Nephron (organoid): ENCODE results near the gene CBLIF.

Source experiments
- H3K27ac Mint-ChIP-seq, 3 experiments: 2 replicates each; pipeline ENCODE4 v1.8.0; 2020; ENCODE audit warnings: mixed read lengths in 3 of 3, mild to moderate bottlenecking in 2 of 3, moderate library complexity in 1 of 3
- H3K27me3 Mint-ChIP-seq: 2 replicates; pipeline ENCODE4 v1.8.0; 2021; ENCODE audit warnings: low read depth, mild to moderate bottlenecking, moderate library complexity, mixed read lengths
- H3K36me3 Mint-ChIP-seq: 2 replicates; pipeline ENCODE4 v1.8.0; 2020; ENCODE audit warnings: low read depth, mixed read lengths
- H3K4me1 Mint-ChIP-seq: 2 replicates; pipeline ENCODE4 v1.8.0; 2020; ENCODE audit warnings: mixed read lengths
- H3K4me3 Mint-ChIP-seq, 3 experiments: 2 replicates each; pipeline ENCODE4 v1.8.0; 2020; ENCODE audit warnings: mild to moderate bottlenecking in 3 of 3, mixed read lengths in 3 of 3, moderate library complexity in 2 of 3
- H3K9me3 Mint-ChIP-seq: 2 replicates; pipeline ENCODE4 v1.8.0; 2020; ENCODE audit warnings: mixed read lengths
- TF ChIP-seq, protein P1 (sequence below), 3 experiments: fragments of 200-600 bp; sonication (generic); IDR thresholded peaks; one replicate each; pipeline ENCODE4 v1.5.0; 2021; ENCODE audit warnings: antibody characterized with exemption in 3 of 3; ENCODE audit not compliant: unreplicated experiment in 3 of 3

Gene CBLIF

DNA sequence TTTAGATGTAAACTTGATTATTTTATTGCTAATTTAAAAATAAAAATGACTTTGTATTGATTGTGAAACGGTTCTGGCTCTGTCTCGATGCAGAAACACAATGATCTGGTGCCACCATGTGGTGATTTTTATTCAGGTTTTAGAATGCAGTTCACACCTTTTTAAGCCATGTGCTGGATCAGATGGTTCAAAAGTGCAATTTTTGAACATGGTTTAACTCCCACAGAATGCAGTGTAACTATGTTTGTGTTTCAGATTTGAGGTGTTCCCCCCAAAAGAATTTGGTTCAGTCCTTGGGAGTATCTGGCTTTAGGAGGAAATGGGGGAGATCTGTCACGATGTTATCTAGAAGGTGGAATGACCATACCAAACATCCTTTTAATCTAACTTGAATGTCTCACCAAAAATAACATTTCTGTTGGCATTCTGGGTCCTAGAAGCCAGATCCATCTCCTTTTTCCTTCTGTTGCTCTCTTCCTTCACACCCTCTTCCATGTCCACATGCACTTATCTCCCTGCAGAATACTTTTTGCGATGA, 42.6 kb downstream of the CBLIF start:
- Mint-ChIP-seq H3K36me3 (peaks cover 23% of the 10 kb centered on the region), H3K27ac (no peak overlapping the region), H3K9me3 (no peaks in the 10 kb centered on the region), H3K4me3 (no peak overlapping the region), H3K27me3 (no peaks in the 10 kb centered on the region), H3K4me1 (no peaks in the 10 kb centered on the region)
- TF ChIP-seq, protein P1, sequence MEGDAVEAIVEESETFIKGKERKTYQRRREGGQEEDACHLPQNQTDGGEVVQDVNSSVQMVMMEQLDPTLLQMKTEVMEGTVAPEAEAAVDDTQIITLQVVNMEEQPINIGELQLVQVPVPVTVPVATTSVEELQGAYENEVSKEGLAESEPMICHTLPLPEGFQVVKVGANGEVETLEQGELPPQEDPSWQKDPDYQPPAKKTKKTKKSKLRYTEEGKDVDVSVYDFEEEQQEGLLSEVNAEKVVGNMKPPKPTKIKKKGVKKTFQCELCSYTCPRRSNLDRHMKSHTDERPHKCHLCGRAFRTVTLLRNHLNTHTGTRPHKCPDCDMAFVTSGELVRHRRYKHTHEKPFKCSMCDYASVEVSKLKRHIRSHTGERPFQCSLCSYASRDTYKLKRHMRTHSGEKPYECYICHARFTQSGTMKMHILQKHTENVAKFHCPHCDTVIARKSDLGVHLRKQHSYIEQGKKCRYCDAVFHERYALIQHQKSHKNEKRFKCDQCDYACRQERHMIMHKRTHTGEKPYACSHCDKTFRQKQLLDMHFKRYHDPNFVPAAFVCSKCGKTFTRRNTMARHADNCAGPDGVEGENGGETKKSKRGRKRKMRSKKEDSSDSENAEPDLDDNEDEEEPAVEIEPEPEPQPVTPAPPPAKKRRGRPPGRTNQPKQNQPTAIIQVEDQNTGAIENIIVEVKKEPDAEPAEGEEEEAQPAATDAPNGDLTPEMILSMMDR (IDR thresholded peaks at IDR 0.05; ENCODE audit: unreplicated experiment in 3 of 3) = peak; percentile 63 to 69 (median 66)

DNA sequence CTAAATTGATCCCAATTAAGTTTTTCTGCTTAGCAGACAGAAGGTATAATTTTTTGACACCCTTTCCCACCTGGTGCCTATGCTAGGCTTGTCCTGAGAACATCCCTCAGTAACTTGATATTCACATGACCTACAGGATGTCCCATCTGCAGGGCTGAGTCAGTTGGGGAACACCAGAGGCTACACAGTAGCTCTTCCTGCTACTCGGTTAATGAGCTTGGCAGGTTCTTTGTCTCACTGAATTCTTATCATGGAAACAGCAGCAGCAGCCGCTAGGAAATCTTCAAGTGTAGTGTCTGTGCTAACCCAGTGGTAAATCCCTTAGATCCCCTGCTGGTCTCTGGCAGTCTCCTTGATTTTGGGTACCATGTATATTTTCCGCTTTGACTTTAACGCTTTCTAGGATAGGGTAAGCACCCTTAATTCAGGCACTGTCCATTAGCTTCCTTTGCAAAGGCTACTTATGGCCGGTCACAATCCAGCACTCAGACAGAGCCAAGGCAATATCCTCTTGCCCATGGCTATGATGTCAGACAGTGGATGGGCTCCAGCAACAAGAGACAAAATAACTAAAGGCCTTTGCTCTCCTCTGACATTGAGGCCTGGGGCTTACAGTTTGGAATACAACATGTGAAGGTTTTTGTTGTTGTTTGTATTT, 43.2 kb downstream of the CBLIF start:
- TF ChIP-seq, protein P1 (IDR thresholded peaks at IDR 0.05; ENCODE audit: unreplicated experiment in 3 of 3) = no peak
- H3K27me3 Mint-ChIP-seq = no peaks in the 10 kb centered on the region
- H3K4me3 Mint-ChIP-seq = no peak overlapping the region
- H3K27ac Mint-ChIP-seq = peak overlapping the region in 1 of 3 experiments; percentile 68
- no peaks in the 10 kb centered on the region for H3K9me3 Mint-ChIP-seq
- peaks cover 19% of the 10 kb centered on the region for H3K36me3 Mint-ChIP-seq
- no peaks in the 10 kb centered on the region for H3K4me1 Mint-ChIP-seq

DNA sequence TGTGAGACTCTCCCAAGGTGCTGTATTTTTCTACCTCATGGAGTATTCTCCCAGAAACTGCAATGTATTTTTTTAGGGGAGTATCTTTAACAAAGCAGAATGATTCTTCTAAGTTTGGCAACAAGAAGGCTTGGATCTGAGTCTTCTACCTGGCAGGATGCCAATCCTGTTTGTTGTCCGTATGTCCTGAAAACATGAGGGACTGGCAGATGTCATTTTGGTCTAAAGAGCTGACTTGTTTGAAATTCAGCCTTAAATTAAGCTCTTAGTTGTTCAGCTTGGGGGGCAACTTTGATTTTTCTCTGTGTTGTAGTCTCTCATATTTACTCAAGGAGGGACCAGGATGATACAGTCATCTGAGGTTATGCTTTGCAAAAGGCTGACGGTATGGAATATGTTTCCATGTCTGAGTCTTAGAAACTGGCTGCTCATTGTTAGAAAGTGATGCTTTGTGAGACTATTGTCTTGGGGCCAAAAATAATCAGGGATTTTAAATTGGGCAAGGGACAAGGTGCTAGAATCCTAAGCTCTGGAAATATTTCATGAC, 44.1 kb downstream of the CBLIF start:
- TF ChIP-seq, protein P1 (IDR thresholded peaks at IDR 0.05; ENCODE audit: unreplicated experiment in 3 of 3) = no peak

DNA sequence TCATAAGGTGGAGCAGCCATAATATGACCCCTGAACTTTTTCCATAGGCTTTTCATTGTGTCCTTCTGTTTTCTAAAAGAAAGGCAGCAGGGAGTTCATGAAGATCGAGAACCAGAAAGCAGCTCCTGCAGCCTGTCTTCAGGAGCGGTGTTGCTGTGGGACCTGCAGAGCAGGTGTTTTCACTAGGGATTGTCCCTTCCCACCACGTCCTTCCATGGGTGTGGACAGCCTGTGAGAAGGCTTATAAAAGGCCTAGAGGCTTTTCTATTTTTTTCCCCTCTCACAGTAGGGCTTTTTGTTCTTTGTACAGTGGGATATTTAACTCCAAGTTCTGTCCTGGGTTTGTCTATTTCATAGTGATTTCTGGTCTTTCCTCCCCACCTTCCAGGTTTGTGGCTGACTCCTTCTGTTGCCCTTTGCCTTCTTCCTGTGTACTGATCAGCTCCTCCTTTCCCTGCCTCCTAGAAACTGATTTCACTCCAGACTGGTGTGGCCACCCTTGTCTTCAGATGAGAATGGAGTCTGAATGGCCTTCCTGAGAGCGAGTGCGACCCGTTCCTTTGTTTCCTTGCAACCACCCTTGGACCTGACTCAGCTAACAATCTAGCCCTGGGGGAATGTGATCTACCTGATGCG, 44.8 kb downstream of the CBLIF start:
- no peaks in the 10 kb centered on the region for H3K4me1 Mint-ChIP-seq
- peaks cover 8% of the 10 kb centered on the region for H3K36me3 Mint-ChIP-seq
- no peaks in the 10 kb centered on the region for H3K9me3 Mint-ChIP-seq
- H3K27ac Mint-ChIP-seq = no peak overlapping the region
- H3K4me3 Mint-ChIP-seq = no peak overlapping the region
- TF ChIP-seq, protein P1 (IDR thresholded peaks at IDR 0.05; ENCODE audit: unreplicated experiment in 3 of 3) = no peak
- no peaks in the 10 kb centered on the region for H3K27me3 Mint-ChIP-seq

More for the DNA sequence above, 44.1 kb downstream of the CBLIF start:
- Mint-ChIP-seq H3K27ac (no peak overlapping the region), H3K36me3 (peaks cover 10% of the 10 kb centered on the region), H3K9me3 (no peaks in the 10 kb centered on the region), H3K4me3 (no peak overlapping the region), H3K4me1 (no peaks in the 10 kb centered on the region), H3K27me3 (no peaks in the 10 kb centered on the region)

DNA sequence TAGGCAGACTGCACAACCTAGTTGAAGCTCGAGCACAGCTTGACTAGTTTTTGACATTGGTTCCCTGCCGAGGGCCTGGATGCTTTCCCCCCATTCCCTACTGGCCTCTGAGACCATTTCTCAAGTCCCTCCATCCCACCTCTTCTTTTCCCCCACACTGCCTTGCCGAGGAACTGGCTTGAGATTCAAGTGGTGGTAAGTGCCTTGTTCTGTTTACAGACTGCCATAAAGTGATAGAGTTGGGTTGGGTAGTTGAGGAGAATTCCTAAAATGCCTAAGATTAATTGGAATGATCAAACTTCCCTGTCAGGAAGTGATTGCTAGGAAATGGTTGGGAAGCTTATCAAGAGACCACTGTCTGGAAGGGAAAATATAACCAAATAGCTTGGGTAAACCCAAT, 50.9 kb downstream of the CBLIF start:
- no peaks in the 10 kb centered on the region for H3K27me3 Mint-ChIP-seq
- H3K4me3 Mint-ChIP-seq = no peak overlapping the region
- no peak overlapping the region for H3K27ac Mint-ChIP-seq
- H3K4me1 Mint-ChIP-seq = no peaks in the 10 kb centered on the region
- TF ChIP-seq, protein P1 (IDR thresholded peaks at IDR 0.05; ENCODE audit: unreplicated experiment in 3 of 3) = no peak
- H3K9me3 Mint-ChIP-seq = no peaks in the 10 kb centered on the region
- peaks cover 9% of the 10 kb centered on the region for H3K36me3 Mint-ChIP-seq
